K562 (cell line): ENCODE data around the gene ZNF30. TPM values are rescaled to one million over a fixed set of nuclear protein-coding genes. Genes with fewer than 3 reads are reported as not detected.

ENCODE experiments used
- CREB5 ChIP-seq: fragments of 250-450 bp; sonication (Bioruptor Pico); IDR thresholded peaks from 2 replicates; pipeline ENCODE4 v1.5.0; 2020; ENCODE audit warnings: mild to moderate bottlenecking
- NR2F6 ChIP-seq: fragments of 450-650 bp; formaldehyde crosslinking; IDR thresholded peaks from 2 replicates; pipeline ENCODE4 v1.4.0; 2020; ENCODE audit warnings: mild to moderate bottlenecking
- PML ChIP-seq: IDR thresholded peaks from 2 replicates; pipeline ENCODE4 v1.6.1; 2012; ENCODE audit warnings: low read length, inconsistent platforms
- RBM14 ChIP-seq: fragments of 200-400 bp; formaldehyde crosslinking; IDR thresholded peaks from 2 replicates; pipeline ENCODE4 v1.6.1; 2018; ENCODE audit warnings: low read depth, mild to moderate bottlenecking, low read length, moderate library complexity, borderline replicate concordance; ENCODE audit not compliant: insufficient read depth
- polyA plus RNA-seq, 8 experiments: library from polyadenylated mRNA; depleted of rRNA in 4 of 8; stranded (reverse) in 5 of 8; unstranded in 3 of 8; fragments of >200 nt; fragmentation: Nextera tagmentation in 2 of 8; fragmentation: Illumina TruSeq in 1 of 8; extraction: Ambion mirVana in 2 of 8; extraction: Trizol in 1 of 8; gene quantifications; 2 replicates each; pipeline versions ENCODE4 v1.2.1 to v1.2.3, GENCODE V29; 2011 to 2014; ENCODE audit warnings: inconsistent platforms in 1 of 8, missing spikeins in 1 of 8
- total RNA-seq, 7 experiments: library from RNA; depleted of rRNA in 6 of 7; stranded (reverse); fragments of >200 nt in 6 of 7; fragmentation: Illumina TruSeq in 2 of 7; extraction: Trizol in 2 of 7; gene quantifications; 2 replicates each; pipeline versions ENCODE4 v1.2.1 to v1.2.3, GENCODE V29; 2011 to 2021; ENCODE audit warnings: low replicate concordance in 1 of 7
- TF ChIP-seq, protein P1 (sequence below), 2 experiments: IDR thresholded peaks in 1 of 2; conservative IDR thresholded peaks in 1 of 2; 2 replicates each; pipeline ENCODE4 v1.6.1; 2016; ENCODE audit warnings: low read depth in 2 of 2, mild to moderate bottlenecking in 1 of 2, missing compliant biosample characterization in 1 of 2, missing genetic modification characterization in 1 of 2, moderate library complexity in 1 of 2
- TF ChIP-seq, protein P2 (sequence below): fragments of 450-650 bp; IDR thresholded peaks from 2 replicates; pipeline ENCODE4 v1.6.1; 2016; ENCODE audit warnings: mild to moderate bottlenecking, moderate library complexity
- TF ChIP-seq, protein P3 (sequence below): fragments of 450-650 bp; formaldehyde crosslinking; conservative IDR thresholded peaks from 2 replicates; pipeline ENCODE4 v1.4.0; 2022; ENCODE audit warnings: mild to moderate bottlenecking, missing genetic modification characterization

Gene ZNF30
- total and polyA plus RNA-seq, 9 of the 15 experiments (the other 6 are each of a cell fraction or from before 2014, with no cell fraction given) = 7.3 to 13.4 (median 10.6) TPM

DNA sequence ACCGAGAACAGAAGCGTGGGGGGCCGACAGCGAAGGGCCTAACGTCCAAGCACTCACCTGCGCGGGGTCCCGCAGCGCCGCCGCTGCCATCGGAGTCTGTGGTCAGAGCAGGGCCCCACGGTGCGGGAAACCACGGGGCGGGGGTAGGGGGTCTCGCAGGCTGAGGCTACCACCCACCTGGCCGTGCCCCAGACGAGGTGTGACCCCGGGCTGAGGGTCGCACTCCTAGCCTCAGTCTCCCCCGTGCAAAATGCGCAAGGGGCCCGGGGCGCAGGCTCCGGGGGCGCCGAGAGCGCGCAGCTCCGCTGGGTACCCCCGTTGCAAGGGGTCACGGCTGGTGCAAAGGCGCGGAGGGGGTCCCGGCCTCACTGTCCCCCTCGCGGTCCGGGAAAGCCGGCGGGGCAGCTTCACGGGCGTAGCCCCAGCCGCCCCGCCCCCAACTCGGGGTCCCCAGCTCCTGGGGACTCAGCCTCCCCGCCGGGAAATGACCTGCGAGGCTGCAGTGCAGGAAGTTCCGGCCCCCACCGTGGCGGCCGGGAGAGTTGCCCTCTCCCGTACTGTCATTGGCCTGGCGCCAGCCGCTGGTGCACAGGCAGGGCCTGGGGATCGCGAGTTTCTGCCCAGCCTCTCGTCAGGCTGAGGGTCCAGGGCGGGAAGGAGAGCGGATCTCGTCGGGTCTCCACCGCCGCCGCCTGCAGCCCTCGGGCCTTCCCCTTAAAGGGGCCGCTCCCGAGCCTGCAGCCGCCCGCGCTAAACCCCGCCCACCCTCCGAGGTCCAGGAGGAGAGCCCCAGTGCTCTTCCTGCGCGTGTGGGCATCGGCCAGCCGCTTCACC, 37.1 kb downstream of the ZNF30 start, which contains the start of gene ZNF792 (continued):
- TF ChIP-seq, protein P1, sequence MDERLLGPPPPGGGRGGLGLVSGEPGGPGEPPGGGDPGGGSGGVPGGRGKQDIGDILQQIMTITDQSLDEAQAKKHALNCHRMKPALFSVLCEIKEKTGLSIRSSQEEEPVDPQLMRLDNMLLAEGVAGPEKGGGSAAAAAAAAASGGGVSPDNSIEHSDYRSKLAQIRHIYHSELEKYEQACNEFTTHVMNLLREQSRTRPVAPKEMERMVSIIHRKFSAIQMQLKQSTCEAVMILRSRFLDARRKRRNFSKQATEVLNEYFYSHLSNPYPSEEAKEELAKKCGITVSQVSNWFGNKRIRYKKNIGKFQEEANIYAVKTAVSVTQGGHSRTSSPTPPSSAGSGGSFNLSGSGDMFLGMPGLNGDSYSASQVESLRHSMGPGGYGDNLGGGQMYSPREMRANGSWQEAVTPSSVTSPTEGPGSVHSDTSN (CRISPR knock-in tag; IDR thresholded peaks at IDR 0.05; ENCODE audit: low read depth) = no peak
- TF ChIP-seq, protein P1 (tag; conservative IDR thresholded peaks at IDR 0.05; ENCODE audit: low read depth) = no peak
- TF ChIP-seq, protein P2, sequence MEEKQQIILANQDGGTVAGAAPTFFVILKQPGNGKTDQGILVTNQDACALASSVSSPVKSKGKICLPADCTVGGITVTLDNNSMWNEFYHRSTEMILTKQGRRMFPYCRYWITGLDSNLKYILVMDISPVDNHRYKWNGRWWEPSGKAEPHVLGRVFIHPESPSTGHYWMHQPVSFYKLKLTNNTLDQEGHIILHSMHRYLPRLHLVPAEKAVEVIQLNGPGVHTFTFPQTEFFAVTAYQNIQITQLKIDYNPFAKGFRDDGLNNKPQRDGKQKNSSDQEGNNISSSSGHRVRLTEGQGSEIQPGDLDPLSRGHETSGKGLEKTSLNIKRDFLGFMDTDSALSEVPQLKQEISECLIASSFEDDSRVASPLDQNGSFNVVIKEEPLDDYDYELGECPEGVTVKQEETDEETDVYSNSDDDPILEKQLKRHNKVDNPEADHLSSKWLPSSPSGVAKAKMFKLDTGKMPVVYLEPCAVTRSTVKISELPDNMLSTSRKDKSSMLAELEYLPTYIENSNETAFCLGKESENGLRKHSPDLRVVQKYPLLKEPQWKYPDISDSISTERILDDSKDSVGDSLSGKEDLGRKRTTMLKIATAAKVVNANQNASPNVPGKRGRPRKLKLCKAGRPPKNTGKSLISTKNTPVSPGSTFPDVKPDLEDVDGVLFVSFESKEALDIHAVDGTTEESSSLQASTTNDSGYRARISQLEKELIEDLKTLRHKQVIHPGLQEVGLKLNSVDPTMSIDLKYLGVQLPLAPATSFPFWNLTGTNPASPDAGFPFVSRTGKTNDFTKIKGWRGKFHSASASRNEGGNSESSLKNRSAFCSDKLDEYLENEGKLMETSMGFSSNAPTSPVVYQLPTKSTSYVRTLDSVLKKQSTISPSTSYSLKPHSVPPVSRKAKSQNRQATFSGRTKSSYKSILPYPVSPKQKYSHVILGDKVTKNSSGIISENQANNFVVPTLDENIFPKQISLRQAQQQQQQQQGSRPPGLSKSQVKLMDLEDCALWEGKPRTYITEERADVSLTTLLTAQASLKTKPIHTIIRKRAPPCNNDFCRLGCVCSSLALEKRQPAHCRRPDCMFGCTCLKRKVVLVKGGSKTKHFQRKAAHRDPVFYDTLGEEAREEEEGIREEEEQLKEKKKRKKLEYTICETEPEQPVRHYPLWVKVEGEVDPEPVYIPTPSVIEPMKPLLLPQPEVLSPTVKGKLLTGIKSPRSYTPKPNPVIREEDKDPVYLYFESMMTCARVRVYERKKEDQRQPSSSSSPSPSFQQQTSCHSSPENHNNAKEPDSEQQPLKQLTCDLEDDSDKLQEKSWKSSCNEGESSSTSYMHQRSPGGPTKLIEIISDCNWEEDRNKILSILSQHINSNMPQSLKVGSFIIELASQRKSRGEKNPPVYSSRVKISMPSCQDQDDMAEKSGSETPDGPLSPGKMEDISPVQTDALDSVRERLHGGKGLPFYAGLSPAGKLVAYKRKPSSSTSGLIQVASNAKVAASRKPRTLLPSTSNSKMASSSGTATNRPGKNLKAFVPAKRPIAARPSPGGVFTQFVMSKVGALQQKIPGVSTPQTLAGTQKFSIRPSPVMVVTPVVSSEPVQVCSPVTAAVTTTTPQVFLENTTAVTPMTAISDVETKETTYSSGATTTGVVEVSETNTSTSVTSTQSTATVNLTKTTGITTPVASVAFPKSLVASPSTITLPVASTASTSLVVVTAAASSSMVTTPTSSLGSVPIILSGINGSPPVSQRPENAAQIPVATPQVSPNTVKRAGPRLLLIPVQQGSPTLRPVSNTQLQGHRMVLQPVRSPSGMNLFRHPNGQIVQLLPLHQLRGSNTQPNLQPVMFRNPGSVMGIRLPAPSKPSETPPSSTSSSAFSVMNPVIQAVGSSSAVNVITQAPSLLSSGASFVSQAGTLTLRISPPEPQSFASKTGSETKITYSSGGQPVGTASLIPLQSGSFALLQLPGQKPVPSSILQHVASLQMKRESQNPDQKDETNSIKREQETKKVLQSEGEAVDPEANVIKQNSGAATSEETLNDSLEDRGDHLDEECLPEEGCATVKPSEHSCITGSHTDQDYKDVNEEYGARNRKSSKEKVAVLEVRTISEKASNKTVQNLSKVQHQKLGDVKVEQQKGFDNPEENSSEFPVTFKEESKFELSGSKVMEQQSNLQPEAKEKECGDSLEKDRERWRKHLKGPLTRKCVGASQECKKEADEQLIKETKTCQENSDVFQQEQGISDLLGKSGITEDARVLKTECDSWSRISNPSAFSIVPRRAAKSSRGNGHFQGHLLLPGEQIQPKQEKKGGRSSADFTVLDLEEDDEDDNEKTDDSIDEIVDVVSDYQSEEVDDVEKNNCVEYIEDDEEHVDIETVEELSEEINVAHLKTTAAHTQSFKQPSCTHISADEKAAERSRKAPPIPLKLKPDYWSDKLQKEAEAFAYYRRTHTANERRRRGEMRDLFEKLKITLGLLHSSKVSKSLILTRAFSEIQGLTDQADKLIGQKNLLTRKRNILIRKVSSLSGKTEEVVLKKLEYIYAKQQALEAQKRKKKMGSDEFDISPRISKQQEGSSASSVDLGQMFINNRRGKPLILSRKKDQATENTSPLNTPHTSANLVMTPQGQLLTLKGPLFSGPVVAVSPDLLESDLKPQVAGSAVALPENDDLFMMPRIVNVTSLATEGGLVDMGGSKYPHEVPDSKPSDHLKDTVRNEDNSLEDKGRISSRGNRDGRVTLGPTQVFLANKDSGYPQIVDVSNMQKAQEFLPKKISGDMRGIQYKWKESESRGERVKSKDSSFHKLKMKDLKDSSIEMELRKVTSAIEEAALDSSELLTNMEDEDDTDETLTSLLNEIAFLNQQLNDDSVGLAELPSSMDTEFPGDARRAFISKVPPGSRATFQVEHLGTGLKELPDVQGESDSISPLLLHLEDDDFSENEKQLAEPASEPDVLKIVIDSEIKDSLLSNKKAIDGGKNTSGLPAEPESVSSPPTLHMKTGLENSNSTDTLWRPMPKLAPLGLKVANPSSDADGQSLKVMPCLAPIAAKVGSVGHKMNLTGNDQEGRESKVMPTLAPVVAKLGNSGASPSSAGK = no peak; the same call in 1 of the 2 replicates
- no peak for TF ChIP-seq PML
- TF ChIP-seq, protein P3, sequence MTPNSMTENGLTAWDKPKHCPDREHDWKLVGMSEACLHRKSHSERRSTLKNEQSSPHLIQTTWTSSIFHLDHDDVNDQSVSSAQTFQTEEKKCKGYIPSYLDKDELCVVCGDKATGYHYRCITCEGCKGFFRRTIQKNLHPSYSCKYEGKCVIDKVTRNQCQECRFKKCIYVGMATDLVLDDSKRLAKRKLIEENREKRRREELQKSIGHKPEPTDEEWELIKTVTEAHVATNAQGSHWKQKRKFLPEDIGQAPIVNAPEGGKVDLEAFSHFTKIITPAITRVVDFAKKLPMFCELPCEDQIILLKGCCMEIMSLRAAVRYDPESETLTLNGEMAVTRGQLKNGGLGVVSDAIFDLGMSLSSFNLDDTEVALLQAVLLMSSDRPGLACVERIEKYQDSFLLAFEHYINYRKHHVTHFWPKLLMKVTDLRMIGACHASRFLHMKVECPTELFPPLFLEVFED (CRISPR knock-in tag) = no peak
- no peak for TF ChIP-seq CREB5 (CRISPR knock-in tag)
- TF ChIP-seq NR2F6 (CRISPR knock-in tag) = no peak
- TF ChIP-seq RBM14 = no peak
